ENCODE measurements around the gene SELENOT.

SELENOT gene

DNA sequence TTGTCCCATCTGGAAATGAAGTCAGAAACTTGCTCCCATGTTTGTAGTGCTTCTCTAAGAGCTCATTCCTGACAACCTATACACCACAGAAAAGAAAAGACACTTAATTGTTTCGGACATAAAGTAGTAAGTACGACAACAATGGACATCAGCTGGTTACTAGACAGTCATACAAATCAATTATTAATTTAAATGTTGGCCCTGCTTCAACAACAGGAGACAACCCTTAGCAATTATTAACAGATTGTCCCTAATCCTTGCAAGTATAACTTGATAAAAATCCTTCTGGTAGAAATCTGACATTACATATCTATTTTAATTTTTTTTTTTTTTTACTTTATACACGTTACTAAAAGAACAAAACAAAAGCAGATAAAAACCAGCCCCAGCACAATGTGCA is 70.8 kb downstream of the SELENOT start:
- no peak for DNase-seq

DNA sequence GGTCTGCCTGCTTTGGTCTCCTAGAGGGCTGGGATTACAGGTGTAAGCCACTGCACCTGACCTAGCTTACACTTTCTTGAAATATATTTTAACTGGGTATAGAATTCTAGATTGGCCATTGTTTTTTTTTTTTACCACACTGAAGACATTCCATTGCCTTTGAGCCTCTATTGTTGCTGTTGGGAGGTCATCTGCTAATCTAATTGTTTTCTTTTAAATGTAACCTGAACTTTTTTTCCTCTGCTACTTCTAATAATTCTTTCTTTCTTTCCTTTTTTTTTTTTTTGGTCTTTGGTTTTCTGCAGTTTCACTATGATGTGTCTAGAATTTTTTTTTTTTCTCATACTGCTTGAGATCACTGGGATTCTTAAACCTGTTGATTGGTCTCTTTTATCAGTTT is 72.5 kb downstream of the SELENOT start:
- no peak for DNase-seq
